ENCODE data around the gene CDC34.
A peak's percentile ranks its signal among the peaks of the same experiment; 100 is the strongest.

The CDC34 gene

DNA sequence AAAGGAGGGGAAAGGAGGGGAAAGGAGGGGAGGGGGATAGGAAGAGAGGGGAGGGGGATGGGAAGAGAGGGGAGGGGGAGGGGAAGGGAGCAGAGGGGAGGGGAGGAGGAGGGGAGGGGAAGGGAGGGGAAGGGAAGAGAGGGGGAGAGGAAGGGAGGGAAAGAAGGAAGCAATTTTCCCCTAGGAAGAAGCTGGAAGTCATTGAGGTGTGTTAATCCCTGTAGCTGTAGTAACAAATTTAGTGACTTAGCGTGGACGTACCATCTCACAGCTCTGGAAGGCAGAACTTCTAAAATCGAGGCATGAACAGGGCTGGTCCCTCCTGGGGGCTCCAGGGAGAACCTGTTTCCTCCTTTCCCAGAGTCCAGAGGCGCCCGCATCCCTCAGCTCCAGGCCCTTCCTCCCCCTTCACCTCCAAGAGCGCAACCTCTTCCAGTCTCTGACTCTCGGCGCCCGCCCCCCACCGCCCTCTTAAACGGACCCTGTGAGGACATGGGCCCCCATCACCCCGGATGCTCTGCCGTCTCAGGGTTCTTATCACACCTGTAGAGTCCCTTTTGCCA is 5.6 kb upstream of the CDC34 start:
- no peak overlapping the region for H3K4me2 ChIP-seq (ENCODE audit: low read length)

DNA sequence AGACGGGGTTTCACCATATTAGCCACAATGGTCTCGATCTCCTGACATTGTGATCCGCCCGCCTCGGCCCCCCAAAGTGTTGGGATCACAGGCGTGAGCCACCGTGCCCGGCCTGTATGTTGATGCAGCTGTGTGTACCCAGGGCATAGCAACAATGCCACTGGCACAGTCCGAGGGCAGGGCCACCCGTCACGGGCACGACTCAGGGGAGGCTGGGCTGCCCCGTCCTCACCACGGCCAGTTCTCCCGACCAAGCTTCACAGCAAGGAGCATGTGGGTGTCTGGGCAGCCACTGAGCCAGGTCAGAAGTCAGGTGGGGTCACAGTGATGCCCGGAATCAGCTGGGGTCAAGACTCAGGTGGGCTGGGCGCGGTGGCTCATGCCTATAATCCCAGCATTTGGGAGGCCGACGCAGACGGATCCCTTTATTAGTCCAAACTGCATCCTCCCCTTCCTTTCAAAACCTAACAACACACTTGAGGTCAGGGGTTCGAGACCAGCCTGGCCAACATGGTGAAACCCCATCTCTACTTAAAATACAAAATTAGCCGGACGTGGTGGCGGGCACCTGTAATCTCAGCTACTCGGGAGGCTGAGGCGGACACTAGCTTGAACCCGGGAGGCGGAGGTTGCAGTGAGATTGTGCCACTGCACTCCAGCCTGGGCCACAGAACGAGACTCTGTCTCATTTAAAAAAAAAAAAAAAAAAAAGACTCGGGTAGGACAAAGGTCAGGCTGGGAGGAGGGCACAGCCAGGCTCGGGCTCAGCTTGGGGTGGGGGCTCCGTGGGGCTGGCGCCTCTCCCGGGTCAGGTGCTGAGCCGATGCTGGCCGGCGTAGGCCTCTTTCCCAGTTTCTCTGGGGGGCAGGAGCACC is 1.2 kb upstream of the CDC34 start:
- H3K36me3 ChIP-seq (ENCODE audit: control insufficient read depth, low read length): peaks cover 11% of the 10 kb centered on the region; the same call in 1 of the 2 replicates
- no peaks in the 10 kb centered on the region for H3F3A ChIP-seq (ENCODE audit: control insufficient read depth, insufficient read depth)
- peak overlapping the region; percentile 82 for H3K4me3 ChIP-seq (ENCODE audit: low read length)
- no peaks in the 10 kb centered on the region for H3K27me3 ChIP-seq (ENCODE audit: control insufficient read depth, low read length)
- peaks cover 17% of the 10 kb centered on the region for H3K4me1 ChIP-seq (ENCODE audit: control insufficient read depth, low read length)
- H3K79me2 ChIP-seq (ENCODE audit: control insufficient read depth, low read length): peaks cover 35% of the 10 kb centered on the region
- peak overlapping the region; percentile 71 for H3K4me2 ChIP-seq (ENCODE audit: low read length)
- H3K9me2 ChIP-seq (replicated peaks; ENCODE audit: control insufficient read depth, low read length): no peaks in the 10 kb centered on the region
- H3K9me3 ChIP-seq (ENCODE audit: control insufficient read depth, insufficient read depth, low read length): no peaks in the 10 kb centered on the region
- peak overlapping the region; percentile 60 for H3K27ac ChIP-seq (ENCODE audit: low read depth, low read length)
- H4K20me1 ChIP-seq (ENCODE audit: control insufficient read depth, insufficient read depth, low read depth, low read length): peaks cover 8% of the 10 kb centered on the region
- TF ChIP-seq EZH2phosphoT487 (IDR thresholded peaks at IDR 0.05; ENCODE audit: borderline replicate concordance, low read length): no peak
- TF ChIP-seq, protein P1, sequence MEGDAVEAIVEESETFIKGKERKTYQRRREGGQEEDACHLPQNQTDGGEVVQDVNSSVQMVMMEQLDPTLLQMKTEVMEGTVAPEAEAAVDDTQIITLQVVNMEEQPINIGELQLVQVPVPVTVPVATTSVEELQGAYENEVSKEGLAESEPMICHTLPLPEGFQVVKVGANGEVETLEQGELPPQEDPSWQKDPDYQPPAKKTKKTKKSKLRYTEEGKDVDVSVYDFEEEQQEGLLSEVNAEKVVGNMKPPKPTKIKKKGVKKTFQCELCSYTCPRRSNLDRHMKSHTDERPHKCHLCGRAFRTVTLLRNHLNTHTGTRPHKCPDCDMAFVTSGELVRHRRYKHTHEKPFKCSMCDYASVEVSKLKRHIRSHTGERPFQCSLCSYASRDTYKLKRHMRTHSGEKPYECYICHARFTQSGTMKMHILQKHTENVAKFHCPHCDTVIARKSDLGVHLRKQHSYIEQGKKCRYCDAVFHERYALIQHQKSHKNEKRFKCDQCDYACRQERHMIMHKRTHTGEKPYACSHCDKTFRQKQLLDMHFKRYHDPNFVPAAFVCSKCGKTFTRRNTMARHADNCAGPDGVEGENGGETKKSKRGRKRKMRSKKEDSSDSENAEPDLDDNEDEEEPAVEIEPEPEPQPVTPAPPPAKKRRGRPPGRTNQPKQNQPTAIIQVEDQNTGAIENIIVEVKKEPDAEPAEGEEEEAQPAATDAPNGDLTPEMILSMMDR (IDR thresholded peaks at IDR 0.05; ENCODE audit: low read depth, low read length, poor library complexity, severe bottlenecking): no peak

More for the DNA sequence above, 5.6 kb upstream of the CDC34 start:
- peaks cover 5% of the 10 kb centered on the region for H3K4me1 ChIP-seq (ENCODE audit: control insufficient read depth, low read length)
- no peaks in the 10 kb centered on the region for H4K20me1 ChIP-seq (ENCODE audit: control insufficient read depth, insufficient read depth, low read depth, low read length)
- no peaks in the 10 kb centered on the region for H3K9me2 ChIP-seq (replicated peaks; ENCODE audit: control insufficient read depth, low read length)
- TF ChIP-seq, protein P1 (IDR thresholded peaks at IDR 0.05; ENCODE audit: low read depth, low read length, poor library complexity, severe bottlenecking): no peak
- TF ChIP-seq EZH2phosphoT487 (IDR thresholded peaks at IDR 0.05; ENCODE audit: borderline replicate concordance, low read length): no peak
- H3K36me3 ChIP-seq (ENCODE audit: control insufficient read depth, low read length): no peaks in the 10 kb centered on the region
- no peak overlapping the region for H3K27ac ChIP-seq (ENCODE audit: low read depth, low read length)
- H3K27me3 ChIP-seq (ENCODE audit: control insufficient read depth, low read length): no peaks in the 10 kb centered on the region
- H3F3A ChIP-seq (ENCODE audit: control insufficient read depth, insufficient read depth): no peaks in the 10 kb centered on the region
- H3K9me3 ChIP-seq (ENCODE audit: control insufficient read depth, insufficient read depth, low read length): no peaks in the 10 kb centered on the region
- H3K79me2 ChIP-seq (ENCODE audit: control insufficient read depth, low read length): no peaks in the 10 kb centered on the region
- no peak overlapping the region for H3K4me3 ChIP-seq (ENCODE audit: low read length)

DNA sequence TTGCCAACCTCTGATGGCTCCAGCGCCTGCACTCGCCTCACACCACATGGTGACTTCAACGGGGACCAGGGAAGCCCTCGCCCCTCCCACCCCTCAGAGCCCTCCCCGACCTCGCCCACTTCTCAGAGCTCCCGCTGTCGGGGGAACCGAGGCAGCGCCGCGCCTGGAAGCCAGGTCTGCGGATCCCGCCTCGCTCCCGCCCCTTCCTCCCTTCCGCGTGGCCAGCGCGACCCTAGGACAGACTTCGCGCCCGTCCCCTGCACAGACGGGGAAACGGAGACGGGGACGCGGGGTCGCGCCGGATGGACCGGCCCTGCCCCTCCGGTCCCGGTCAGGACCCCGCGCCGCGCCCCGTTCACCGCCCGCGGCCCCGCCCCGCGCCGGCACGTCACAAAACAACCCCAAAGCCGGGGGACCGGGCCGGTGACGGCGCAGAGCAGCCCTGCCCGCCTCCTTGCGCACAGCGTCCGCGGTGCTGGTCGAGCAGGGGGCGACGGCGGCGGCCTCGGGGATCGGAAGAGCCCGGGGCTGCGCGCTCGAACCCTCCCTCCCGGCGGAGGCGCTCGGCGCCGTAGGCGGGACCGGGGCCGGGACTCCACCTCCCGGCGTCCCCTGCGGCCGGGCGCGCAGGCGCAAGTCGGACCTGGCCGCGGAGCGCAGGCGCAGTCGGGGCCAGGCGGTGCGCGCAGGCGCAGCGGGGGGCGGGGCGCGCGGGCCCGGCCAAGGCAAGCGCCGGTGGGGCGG is 379 bp upstream of the CDC34 start:
- Histone ChIP-seq H3K9me3 (ENCODE audit: control insufficient read depth, insufficient read depth, low read length) (no peaks in the 10 kb centered on the region), H3F3A (ENCODE audit: control insufficient read depth, insufficient read depth) (no peaks in the 10 kb centered on the region), H3K4me1 (ENCODE audit: control insufficient read depth, low read length) (peaks cover 17% of the 10 kb centered on the region), H3K4me3 (ENCODE audit: low read length) (peak overlapping the region; percentile 82), H3K36me3 (ENCODE audit: control insufficient read depth, low read length) (peaks cover 16% of the 10 kb centered on the region; the same call in 1 of the 2 replicates), H3K27ac (ENCODE audit: low read depth, low read length) (peak overlapping the region; percentile 60), H4K20me1 (ENCODE audit: control insufficient read depth, insufficient read depth, low read depth, low read length) (peaks cover 8% of the 10 kb centered on the region), H3K79me2 (ENCODE audit: control insufficient read depth, low read length) (peaks cover 38% of the 10 kb centered on the region), H3K9me2 (replicated peaks; ENCODE audit: control insufficient read depth, low read length) (no peaks in the 10 kb centered on the region), H3K4me2 (ENCODE audit: low read length) (peak overlapping the region; percentile 71), H3K27me3 (ENCODE audit: control insufficient read depth, low read length) (no peaks in the 10 kb centered on the region)
- no peak for TF ChIP-seq EZH2phosphoT487 (IDR thresholded peaks at IDR 0.05; ENCODE audit: borderline replicate concordance, low read length)
- TF ChIP-seq, protein P1 (IDR thresholded peaks at IDR 0.05; ENCODE audit: low read depth, low read length, poor library complexity, severe bottlenecking): peak; percentile 30
